ENCODE results near the gene UNC119B.

UNC119B gene

DNA sequence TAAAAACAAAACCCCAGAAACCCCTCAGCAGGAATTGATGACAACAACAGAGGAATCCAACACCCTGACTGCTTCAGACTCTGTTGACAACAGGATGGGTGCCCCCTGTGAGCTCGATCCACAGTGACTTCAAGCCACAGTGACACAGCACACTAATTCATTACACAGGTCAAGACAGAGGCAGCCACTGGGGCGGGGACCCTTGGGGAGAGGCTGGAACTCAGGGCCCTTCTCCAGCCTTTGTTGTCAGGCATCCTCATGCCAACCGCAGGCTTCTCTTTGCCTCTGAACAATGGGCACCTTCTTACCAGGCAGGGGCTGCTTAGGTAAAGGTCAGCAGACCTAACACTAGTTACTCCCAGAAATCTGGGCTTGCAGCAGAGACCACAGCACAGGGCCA, 53.0 kb downstream of the UNC119B start:
- Histone ChIP-seq H3K36me3 (ENCODE audit: control insufficient read depth, insufficient read depth, low read length) (peaks cover 25% of the 10 kb centered on the region), H3K9me3 (ENCODE audit: control insufficient read depth, insufficient read depth, low read length) (no peaks in the 10 kb centered on the region), H3K4me1 (ENCODE audit: control insufficient read depth, insufficient read depth, low read length) (no peaks in the 10 kb centered on the region), H3K9ac (ENCODE audit: low read depth, low read length) (no peak overlapping the region), H3K27me3 (ENCODE audit: control insufficient read depth, insufficient read depth, low read length) (no peaks in the 10 kb centered on the region), H3K4me3 (ENCODE audit: low read depth, low read length) (no peak overlapping the region)

DNA sequence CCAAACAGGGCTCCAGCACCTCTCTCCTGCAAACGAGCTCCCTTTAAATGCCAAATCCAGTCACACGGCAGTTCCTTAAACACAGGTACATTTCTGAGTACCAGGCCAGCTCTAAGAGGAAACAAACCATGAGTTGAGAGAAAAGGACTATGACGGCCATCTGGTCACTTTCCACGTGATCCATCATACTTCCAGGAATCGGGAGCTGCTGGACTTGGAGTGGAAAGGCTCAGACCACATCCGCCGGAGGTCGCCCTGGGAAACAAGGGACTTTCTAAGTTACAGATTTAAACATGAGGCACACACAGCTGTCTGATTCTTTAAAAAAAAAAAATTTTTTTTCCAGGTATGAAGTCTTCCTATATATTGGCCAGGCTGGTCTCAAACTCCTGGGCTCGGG, 54.6 kb downstream of the UNC119B start:
- peaks cover 29% of the 10 kb centered on the region for H3K36me3 ChIP-seq (ENCODE audit: control insufficient read depth, insufficient read depth, low read length)
- no peak overlapping the region for H3K4me3 ChIP-seq (ENCODE audit: low read depth, low read length)
- H3K9me3 ChIP-seq (ENCODE audit: control insufficient read depth, insufficient read depth, low read length), result no peaks in the 10 kb centered on the region
- no peaks in the 10 kb centered on the region for H3K27me3 ChIP-seq (ENCODE audit: control insufficient read depth, insufficient read depth, low read length)
- H3K4me1 ChIP-seq (ENCODE audit: control insufficient read depth, insufficient read depth, low read length), result no peaks in the 10 kb centered on the region
- no peak overlapping the region for H3K9ac ChIP-seq (ENCODE audit: low read depth, low read length)

DNA sequence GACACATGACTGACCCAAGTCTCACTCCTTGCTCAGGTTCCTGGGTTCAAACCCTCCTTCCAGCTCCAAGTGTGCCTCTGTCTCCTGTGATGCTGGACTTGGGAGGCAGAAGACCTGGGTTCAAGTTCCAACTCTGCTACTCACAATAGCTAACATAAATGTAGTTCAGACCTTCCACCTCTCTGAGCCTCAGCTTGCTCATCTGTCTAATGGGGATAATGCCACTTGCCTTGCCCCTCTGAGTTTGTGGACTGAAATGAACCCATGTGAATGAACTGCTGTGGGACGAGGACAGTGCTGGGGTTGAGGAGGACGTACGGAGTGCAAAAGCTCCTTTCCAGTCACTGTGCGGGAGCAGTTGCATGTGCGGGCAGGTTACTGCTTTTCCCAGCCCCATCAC, 56.3 kb downstream of the UNC119B start:
- Histone ChIP-seq H3K9ac (ENCODE audit: low read depth, low read length) (no peak overlapping the region), H3K4me3 (ENCODE audit: low read depth, low read length) (no peak overlapping the region), H3K27me3 (ENCODE audit: control insufficient read depth, insufficient read depth, low read length) (no peaks in the 10 kb centered on the region), H3K4me1 (ENCODE audit: control insufficient read depth, insufficient read depth, low read length) (no peaks in the 10 kb centered on the region), H3K9me3 (ENCODE audit: control insufficient read depth, insufficient read depth, low read length) (no peaks in the 10 kb centered on the region), H3K36me3 (ENCODE audit: control insufficient read depth, insufficient read depth, low read length) (peaks cover 26% of the 10 kb centered on the region)

DNA sequence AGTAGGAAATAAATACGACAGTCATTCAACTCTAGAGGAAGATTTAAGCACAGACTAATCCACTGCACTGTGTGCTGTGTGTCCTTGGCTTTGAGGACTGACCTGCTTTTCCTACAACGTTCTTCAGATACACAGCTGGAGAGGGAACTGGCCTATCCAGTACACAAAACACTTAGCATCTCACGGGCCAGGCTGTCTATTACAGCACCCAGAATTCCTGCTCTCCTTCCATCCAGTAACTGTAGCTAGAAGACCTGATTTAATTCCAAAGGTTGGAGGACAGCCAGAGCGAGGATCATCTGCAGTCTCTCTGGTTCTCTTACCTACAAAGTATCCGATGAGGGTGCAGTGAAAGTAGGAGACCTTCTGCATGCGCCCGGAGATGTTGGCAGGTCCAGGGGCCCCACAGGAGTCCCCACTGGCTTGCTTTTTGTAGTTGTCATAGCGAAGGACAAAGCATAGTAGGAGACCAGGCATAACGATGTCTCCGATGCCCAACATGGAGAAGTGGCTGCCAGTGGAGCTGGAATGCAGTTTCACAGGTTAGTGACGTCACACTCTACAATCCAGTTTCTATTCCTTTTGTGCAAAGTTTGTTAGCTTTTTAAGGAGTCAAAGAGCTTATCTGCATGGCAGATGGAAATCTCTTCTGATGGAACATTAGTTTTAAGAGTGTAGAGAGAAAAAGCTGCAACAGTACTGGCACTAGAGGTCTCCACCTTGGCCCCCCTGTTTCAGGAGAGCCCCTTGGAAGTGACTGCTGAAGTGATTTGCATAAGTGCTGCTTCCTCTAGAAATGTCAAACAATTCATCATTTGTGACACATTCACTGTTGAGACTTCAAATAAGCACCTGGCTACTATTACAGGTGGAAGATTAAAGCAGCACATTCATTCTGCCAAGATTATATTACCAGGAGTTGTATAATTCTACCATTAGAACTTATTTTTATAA, 57.1 kb downstream of the UNC119B start:
- H3K36me3 ChIP-seq (ENCODE audit: control insufficient read depth, insufficient read depth, low read length), result peaks cover 26% of the 10 kb centered on the region
- no peaks in the 10 kb centered on the region for H3K9me3 ChIP-seq (ENCODE audit: control insufficient read depth, insufficient read depth, low read length)
- H3K4me3 ChIP-seq (ENCODE audit: low read depth, low read length), result no peak overlapping the region
- H3K4me1 ChIP-seq (ENCODE audit: control insufficient read depth, insufficient read depth, low read length), result no peaks in the 10 kb centered on the region
- no peak overlapping the region for H3K9ac ChIP-seq (ENCODE audit: low read depth, low read length)
- H3K27me3 ChIP-seq (ENCODE audit: control insufficient read depth, insufficient read depth, low read length), result no peaks in the 10 kb centered on the region

DNA sequence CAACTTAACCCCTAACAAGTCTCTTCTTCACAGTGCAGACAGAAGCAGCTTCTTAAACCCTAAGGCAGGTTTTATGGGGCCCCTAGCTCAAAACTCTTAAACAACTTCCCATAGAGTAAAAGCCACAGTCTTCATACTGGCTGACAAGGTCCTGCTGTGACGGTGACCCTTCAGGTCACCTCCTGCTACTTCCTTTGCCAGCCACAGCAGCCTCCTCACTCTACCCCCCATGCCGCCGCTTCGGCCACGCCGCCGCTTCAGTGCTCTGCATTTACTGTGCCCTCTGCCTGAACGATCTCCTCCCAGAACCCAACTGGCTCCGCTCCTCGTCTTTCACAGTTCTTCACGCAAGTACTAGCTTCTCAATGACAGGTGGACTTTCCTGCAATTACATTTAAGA, 60.8 kb downstream of the UNC119B start:
- no peak overlapping the region for H3K9ac ChIP-seq (ENCODE audit: low read depth, low read length)
- no peaks in the 10 kb centered on the region for H3K27me3 ChIP-seq (ENCODE audit: control insufficient read depth, insufficient read depth, low read length)
- H3K36me3 ChIP-seq (ENCODE audit: control insufficient read depth, insufficient read depth, low read length), result peaks cover 20% of the 10 kb centered on the region
- no peak overlapping the region for H3K4me3 ChIP-seq (ENCODE audit: low read depth, low read length)
- no peaks in the 10 kb centered on the region for H3K9me3 ChIP-seq (ENCODE audit: control insufficient read depth, insufficient read depth, low read length)
- no peaks in the 10 kb centered on the region for H3K4me1 ChIP-seq (ENCODE audit: control insufficient read depth, insufficient read depth, low read length)
